Tibial nerve (tissue), 4 donors: Measurements from ENCODE around the gene TPD52L1. TPM values are rescaled to one million over a fixed set of nuclear protein-coding genes. Genes with fewer than 3 reads are reported as not detected.

Experiments used
- DNase-seq, 2 donors: peaks; one replicate each; pipeline ENCODE4 v3.0.0-alpha.2; 2019; ENCODE audit warnings: low spot score in 2 of 2
- H3K27ac ChIP-seq, 4 donors: fragments of 200-600 bp; sonication (generic) in 3 of 4; one replicate each; pipeline ENCODE4 v1.5.1; 2017 to 2019; ENCODE audit warnings: mild to moderate bottlenecking in 1 of 4
- H3K27me3 ChIP-seq, 2 donors: fragments of 200-600 bp; sonication (generic) in 1 of 2; one replicate each; pipeline versions ENCODE4 v1.5.1 to v1.6.0; 2017 to 2019
- H3K36me3 ChIP-seq, 3 donors: fragments of 200-600 bp; sonication (generic); one replicate each; pipeline ENCODE4 v1.5.1; 2018 to 2019
- H3K4me1 ChIP-seq, 4 donors: fragments of 200-600 bp; sonication (generic) in 3 of 4; one replicate each; pipeline ENCODE4 v1.5.1; 2017 to 2019
- H3K4me3 ChIP-seq, 4 donors: fragments of 200-600 bp; sonication (generic) in 3 of 4; one replicate each; pipeline ENCODE4 v1.5.1; 2017 to 2019; ENCODE audit warnings: mild to moderate bottlenecking in 1 of 4, moderate library complexity in 1 of 4
- H3K9me3 ChIP-seq, 4 donors: fragments of 200-600 bp; sonication (generic) in 3 of 4; one replicate each; pipeline ENCODE4 v1.5.1; 2017 to 2019
- CTCF ChIP-seq, 5 experiments: fragments of 200-600 bp in 3 of 5; fragments of 450-650 bp in 2 of 5; sonication (generic) in 3 of 5; IDR thresholded peaks; one replicate each; pipeline ENCODE4 v1.5.1; 2016 to 2019; ENCODE audit warnings: antibody characterized with exemption in 5 of 5, mild to moderate bottlenecking in 3 of 5, moderate library complexity in 2 of 5
- EP300 ChIP-seq, 2 donors: sonication (generic); formaldehyde crosslinking; IDR thresholded peaks; one replicate each; pipeline ENCODE4 v1.6.1; 2017; ENCODE audit warnings: antibody characterized with exemption in 2 of 2, mild to moderate bottlenecking in 1 of 2
- POLR2A ChIP-seq, 2 donors: fragments of 450-650 bp; IDR thresholded peaks; one replicate each; pipeline ENCODE4 v1.6.1; 2017; ENCODE audit warnings: antibody characterized with exemption in 2 of 2, mild to moderate bottlenecking in 2 of 2, moderate library complexity in 2 of 2
- WGBS, 2 donors: methylation state at CpG; one replicate each; pipeline ENCODE4 v1.1.5; 2018; 5-methylcytosine and 5-hydroxymethylcytosine counted together
- total RNA-seq, 4 donors: library from RNA; depleted of rRNA; stranded (reverse); fragments of >200 nt; gene quantifications; one replicate each; pipeline ENCODE4 v1.1.0, GENCODE V29; 2016

The TPD52L1 gene
- total RNA-seq, 4 donors from 2014 or later = 28.8 to 55.0 (median 45.6) TPM

- no peak for DNase-seq
- no peaks in the 10 kb centered on the region for H3K27me3 ChIP-seq
- no peak overlapping the region for H3K4me3 ChIP-seq
- no peak overlapping the region for H3K27ac ChIP-seq
- no peaks in the 10 kb centered on the region for H3K9me3 ChIP-seq
- H3K36me3 ChIP-seq = no peaks in the 10 kb centered on the region
- no peak for TF ChIP-seq POLR2A (IDR thresholded peaks at IDR 0.05)
- TF ChIP-seq CTCF (IDR thresholded peaks at IDR 0.05) = no peak
- no peak for TF ChIP-seq EP300 (IDR thresholded peaks at IDR 0.05)
- 28 to 31% methylated on average over 6 of the region's 6 CpGs for WGBS, 2 donors
- peaks cover 0 to 9% (median 0%) of the 10 kb centered on the region in 4 donors for H3K4me1 ChIP-seq
Observed at GRCh38 chr6:125251516-125252220, 98.1 kb downstream of the TPD52L1 start.

GRCh38 chr6:125252891-125253290 is 99.3 kb downstream of the TPD52L1 start:
- DNase-seq = no peak
- H3K27ac ChIP-seq = no peak overlapping the region
- no peak overlapping the region for H3K4me3 ChIP-seq
- H3K27me3 ChIP-seq = no peaks in the 10 kb centered on the region
- WGBS, 2 donors = 57 to 72% methylated on average over 1 of the region's 1 CpG
- TF ChIP-seq EP300 (IDR thresholded peaks at IDR 0.05) (no peak), CTCF (IDR thresholded peaks at IDR 0.05) (no peak), POLR2A (IDR thresholded peaks at IDR 0.05) (no peak)
- H3K9me3 ChIP-seq = no peaks in the 10 kb centered on the region
- peaks cover 0 to 9% (median 0%) of the 10 kb centered on the region in 4 donors for H3K4me1 ChIP-seq
- no peaks in the 10 kb centered on the region for H3K36me3 ChIP-seq

- H3K27ac ChIP-seq = no peak overlapping the region
- WGBS, 2 donors = 97 to 99% methylated on average over 2 of the region's 2 CpGs
- TF ChIP-seq POLR2A (IDR thresholded peaks at IDR 0.05) (no peak), CTCF (IDR thresholded peaks at IDR 0.05) (no peak), EP300 (IDR thresholded peaks at IDR 0.05) (no peak)
- H3K27me3 ChIP-seq = no peaks in the 10 kb centered on the region
- no peaks in the 10 kb centered on the region for H3K9me3 ChIP-seq
- DNase-seq = no peak
- no peaks in the 10 kb centered on the region for H3K36me3 ChIP-seq
- H3K4me1 ChIP-seq = peaks cover 0 to 9% (median 0%) of the 10 kb centered on the region in 4 donors
- no peak overlapping the region for H3K4me3 ChIP-seq
Observed at GRCh38 chr6:125253881-125254280, 100.3 kb downstream of the TPD52L1 start.

GRCh38 chr6:125254321-125254720 is 100.7 kb downstream of the TPD52L1 start:
- Histone ChIP-seq H3K4me1 (peaks cover 0 to 9% (median 0%) of the 10 kb centered on the region in 4 donors), H3K27me3 (no peaks in the 10 kb centered on the region), H3K27ac (no peak overlapping the region), H3K36me3 (no peaks in the 10 kb centered on the region), H3K4me3 (no peak overlapping the region), H3K9me3 (no peaks in the 10 kb centered on the region)
- TF ChIP-seq CTCF (IDR thresholded peaks at IDR 0.05) (no peak), POLR2A (IDR thresholded peaks at IDR 0.05) (no peak), EP300 (IDR thresholded peaks at IDR 0.05) (no peak)
- 93 to 95% methylated on average over 3 of the region's 3 CpGs for WGBS, 2 donors
- no peak for DNase-seq

GRCh38 chr6:125255201-125255600 is 101.6 kb downstream of the TPD52L1 start:
- peaks cover 0 to 9% (median 0%) of the 10 kb centered on the region in 4 donors for H3K4me1 ChIP-seq
- DNase-seq = no peak
- H3K36me3 ChIP-seq = no peaks in the 10 kb centered on the region
- no peaks in the 10 kb centered on the region for H3K9me3 ChIP-seq
- no peak overlapping the region for H3K4me3 ChIP-seq
- no peaks in the 10 kb centered on the region for H3K27me3 ChIP-seq
- no peak for TF ChIP-seq POLR2A (IDR thresholded peaks at IDR 0.05)
- 63 to 76% methylated on average over 3 of the region's 3 CpGs for WGBS, 2 donors
- no peak overlapping the region for H3K27ac ChIP-seq
